Mesenchymal stem cell (in vitro differentiated cells and primary cell): ENCODE data around the gene TBC1D14.
A peak's percentile ranks its signal among the peaks of the same experiment; 100 is the strongest.

Source experiments
- DNase-seq: peaks from one replicate; pipeline ENCODE4 v3.0.0-alpha.2; 2013
- H2AFZ ChIP-seq: one replicate; pipeline ENCODE4 v1.6.1; 2013; ENCODE audit warnings: low read depth, mild to moderate bottlenecking, control low read depth, inconsistent platforms, low read length, moderate library complexity
- H2AK5ac ChIP-seq: 2 replicates; pipeline ENCODE4 v1.6.1; 2013; ENCODE audit warnings: low read length, moderate library complexity, mild to moderate bottlenecking, inconsistent platforms; ENCODE audit not compliant: severe bottlenecking
- H2BK120ac ChIP-seq: one replicate; pipeline ENCODE4 v1.6.1; 2013; ENCODE audit warnings: low read depth, mild to moderate bottlenecking, inconsistent platforms, low read length, moderate library complexity
- H2BK12ac ChIP-seq, 2 experiments: one replicate each; pipeline ENCODE4 v1.6.1; 2013; ENCODE audit warnings: inconsistent platforms in 2 of 2, low read length in 2 of 2, mild to moderate bottlenecking in 2 of 2, moderate library complexity in 2 of 2, control low read depth in 1 of 2
- H2BK15ac ChIP-seq: one replicate; pipeline ENCODE4 v1.6.1; 2013; ENCODE audit warnings: mild to moderate bottlenecking, low read depth, inconsistent platforms; ENCODE audit not compliant: poor library complexity, severe bottlenecking
- H2BK5ac ChIP-seq: 2 replicates; pipeline ENCODE4 v1.6.1; 2013; ENCODE audit warnings: low read depth, mild to moderate bottlenecking, low read length, control low read depth, inconsistent platforms; ENCODE audit not compliant: poor library complexity, severe bottlenecking
- H3K14ac ChIP-seq, 2 experiments: one replicate each; pipeline ENCODE4 v1.6.1; 2013; ENCODE audit warnings: inconsistent platforms in 2 of 2, low read length in 2 of 2, control low read depth in 1 of 2, mild to moderate bottlenecking in 1 of 2, moderate library complexity in 1 of 2
- H3K18ac ChIP-seq, 2 experiments: one replicate each; pipeline ENCODE4 v1.6.1; 2013; ENCODE audit warnings: inconsistent platforms in 2 of 2, low read length in 2 of 2, control low read depth in 1 of 2, low read depth in 1 of 2, mild to moderate bottlenecking in 1 of 2
- H3K23ac ChIP-seq, 2 experiments: one replicate each; pipeline ENCODE4 v1.6.1; 2013; ENCODE audit warnings: inconsistent platforms in 2 of 2, low read length in 2 of 2, mild to moderate bottlenecking in 2 of 2, moderate library complexity in 2 of 2, control low read depth in 1 of 2
- H3K27ac ChIP-seq: 2 replicates; pipeline ENCODE4 v1.5.1; 2013; ENCODE audit warnings: mild to moderate bottlenecking, moderate library complexity, low read length, control low read depth, inconsistent platforms; ENCODE audit not compliant: poor library complexity, severe bottlenecking
- H3K27me3 ChIP-seq, 2 experiments: 2 replicates each; pipeline versions ENCODE4 v1.6.1 to v1.7.0; 2013; ENCODE audit warnings: low read length in 2 of 2, mild to moderate bottlenecking in 2 of 2, moderate library complexity in 2 of 2, control low read depth in 1 of 2, inconsistent platforms in 1 of 2; ENCODE audit not compliant: control insufficient read depth in 1 of 2, insufficient read depth in 1 of 2
- H3K36me3 ChIP-seq, 2 experiments: 2 replicates each; pipeline versions ENCODE4 v1.6.1 to v1.7.0; 2013; ENCODE audit warnings: low read length in 2 of 2, control low read depth in 1 of 2, inconsistent platforms in 1 of 2, low read depth in 1 of 2, mild to moderate bottlenecking in 1 of 2; ENCODE audit not compliant: insufficient read depth in 2 of 2, control insufficient read depth in 1 of 2
- H3K4ac ChIP-seq, 2 experiments: one replicate each; pipeline ENCODE4 v1.6.1; 2013; ENCODE audit warnings: inconsistent platforms in 2 of 2, low read length in 2 of 2, mild to moderate bottlenecking in 2 of 2, moderate library complexity in 2 of 2, control low read depth in 1 of 2, low read depth in 1 of 2
- H3K4me1 ChIP-seq: 2 replicates; pipeline ENCODE4 v1.6.1; 2013; ENCODE audit warnings: low read depth, low read length, control low read depth; ENCODE audit not compliant: control insufficient read depth, insufficient read depth
- H3K4me2 ChIP-seq: 2 replicates; pipeline ENCODE4 v1.6.1; 2013; ENCODE audit warnings: low read length, mild to moderate bottlenecking, inconsistent platforms; ENCODE audit not compliant: poor library complexity, severe bottlenecking
- H3K4me3 ChIP-seq, 2 experiments: 2 replicates each; pipeline versions ENCODE4 v1.5.1 to v1.7.0; 2013; ENCODE audit warnings: low read length in 2 of 2, mild to moderate bottlenecking in 2 of 2, control low read depth in 1 of 2, low read depth in 1 of 2; ENCODE audit not compliant: insufficient read depth in 1 of 2
- H3K79me1 ChIP-seq: replicated peaks from 2 replicates; pipeline ENCODE4 v1.6.1; 2013; ENCODE audit warnings: mild to moderate bottlenecking, control low read depth, low read length, inconsistent platforms; ENCODE audit not compliant: poor library complexity, severe bottlenecking
- H3K9ac ChIP-seq: 2 replicates; pipeline ENCODE4 v1.7.0; 2013; ENCODE audit warnings: mild to moderate bottlenecking, low read length, moderate library complexity
- H3K9me3 ChIP-seq: 2 replicates; pipeline ENCODE4 v1.7.0; 2013; ENCODE audit warnings: mild to moderate bottlenecking, low read length; ENCODE audit not compliant: control insufficient read depth
- H4K8ac ChIP-seq: one replicate; pipeline ENCODE4 v1.6.1; 2013; ENCODE audit warnings: inconsistent platforms, mild to moderate bottlenecking, low read length, moderate library complexity
- H4K91ac ChIP-seq: one replicate; pipeline ENCODE4 v1.6.1; 2013; ENCODE audit warnings: mild to moderate bottlenecking, low read length, inconsistent platforms
- WGBS: methylation state at CpG from one replicate; pipeline ENCODE4 v1.1.7; 2013; ENCODE audit warnings: mixed read lengths; 5-methylcytosine and 5-hydroxymethylcytosine counted together

Gene TBC1D14

DNA sequence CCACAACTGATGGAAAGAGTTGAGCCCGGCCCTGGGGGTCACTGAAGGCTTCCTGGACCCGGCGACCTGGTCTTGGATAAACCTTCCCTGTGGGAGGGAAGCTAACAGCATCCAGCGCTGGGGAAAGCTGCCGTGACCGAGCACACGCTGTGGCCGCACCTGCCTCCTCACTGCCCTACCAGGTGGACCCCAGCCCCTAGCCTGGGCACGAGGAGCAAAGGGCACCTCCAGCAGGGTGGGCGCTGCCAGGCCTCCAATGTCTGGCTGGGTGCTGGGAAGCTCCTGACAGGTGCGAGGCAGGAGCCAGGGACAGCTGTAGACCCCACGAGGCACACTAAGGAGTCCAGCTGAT lies 141.5 kb downstream of the TBC1D14 start:
- H2BK120ac ChIP-seq: no peak overlapping the region
- H2AFZ ChIP-seq: no peak overlapping the region
- H3K14ac ChIP-seq: no peak overlapping the region
- no peak overlapping the region for H4K8ac ChIP-seq
- H2AK5ac ChIP-seq: no peak overlapping the region
- no peak overlapping the region for H3K4ac ChIP-seq
- no peak overlapping the region for H3K4me3 ChIP-seq
- no peaks in the 10 kb centered on the region for H3K9me3 ChIP-seq
- no peak overlapping the region for H3K23ac ChIP-seq
- H3K36me3 ChIP-seq: peaks cover 26 to 73% of the 10 kb centered on the region in 2 experiments
- 93% methylated on average over 12 of the region's 12 CpGs for WGBS
- H3K79me1 ChIP-seq: peaks cover 63% of the 10 kb centered on the region
- no peak for DNase-seq
- H3K9ac ChIP-seq: no peak overlapping the region
- H2BK5ac ChIP-seq: no peak overlapping the region
- no peak overlapping the region for H3K18ac ChIP-seq
- no peak overlapping the region for H3K27ac ChIP-seq
- no peak overlapping the region for H2BK12ac ChIP-seq
- H3K27me3 ChIP-seq: no peaks in the 10 kb centered on the region
- H4K91ac ChIP-seq: no peak overlapping the region
- peaks cover 35% of the 10 kb centered on the region for H3K4me1 ChIP-seq
- H3K4me2 ChIP-seq: no peak overlapping the region
- no peak overlapping the region for H2BK15ac ChIP-seq

- Histone ChIP-seq H4K8ac (no peak overlapping the region), H3K4ac (no peak overlapping the region), H2AFZ (no peak overlapping the region), H3K9ac (no peak overlapping the region), H3K23ac (no peak overlapping the region), H2BK15ac (no peak overlapping the region), H3K4me1 (peaks cover 27% of the 10 kb centered on the region), H3K79me1 (peaks cover 65% of the 10 kb centered on the region), H3K9me3 (no peaks in the 10 kb centered on the region), H3K27ac (no peak overlapping the region), H2BK120ac (no peak overlapping the region), H3K4me2 (no peak overlapping the region), H4K91ac (no peak overlapping the region), H2AK5ac (no peak overlapping the region), H2BK5ac (no peak overlapping the region), H3K18ac (no peak overlapping the region), H2BK12ac (no peak overlapping the region), H3K14ac (no peak overlapping the region), H3K27me3 (no peaks in the 10 kb centered on the region), H3K4me3 (no peak overlapping the region), H3K36me3 (peaks cover 33 to 75% of the 10 kb centered on the region in 2 experiments)
- no peak for DNase-seq
- 95% methylated on average over 14 of the region's 14 CpGs for WGBS
Measured at GRCh38 chr4:7051905-7052304, 142.3 kb downstream of the TBC1D14 start.

- Histone ChIP-seq H3K79me1 (peaks cover 65% of the 10 kb centered on the region), H3K14ac (no peak overlapping the region), H2AFZ (no peak overlapping the region), H3K18ac (no peak overlapping the region), H3K4ac (no peak overlapping the region), H3K9me3 (no peaks in the 10 kb centered on the region), H3K9ac (peak overlapping the region; percentile 45), H3K23ac (no peak overlapping the region), H2BK12ac (peak overlapping the region in 1 of 2 experiments; percentile 49), H2AK5ac (no peak overlapping the region), H3K36me3 (peaks cover 35 to 71% of the 10 kb centered on the region in 2 experiments), H2BK5ac (no peak overlapping the region), H2BK15ac (no peak overlapping the region), H4K8ac (no peak overlapping the region), H3K27ac (no peak overlapping the region), H3K4me2 (no peak overlapping the region), H2BK120ac (no peak overlapping the region), H3K4me1 (peaks cover 25% of the 10 kb centered on the region), H3K4me3 (no peak overlapping the region), H4K91ac (no peak overlapping the region), H3K27me3 (no peaks in the 10 kb centered on the region)
- 94% methylated on average over 14 of the region's 14 CpGs for WGBS
- DNase-seq: no peak
Measured at GRCh38 chr4:7052313-7052712, 142.7 kb downstream of the TBC1D14 start.

DNA sequence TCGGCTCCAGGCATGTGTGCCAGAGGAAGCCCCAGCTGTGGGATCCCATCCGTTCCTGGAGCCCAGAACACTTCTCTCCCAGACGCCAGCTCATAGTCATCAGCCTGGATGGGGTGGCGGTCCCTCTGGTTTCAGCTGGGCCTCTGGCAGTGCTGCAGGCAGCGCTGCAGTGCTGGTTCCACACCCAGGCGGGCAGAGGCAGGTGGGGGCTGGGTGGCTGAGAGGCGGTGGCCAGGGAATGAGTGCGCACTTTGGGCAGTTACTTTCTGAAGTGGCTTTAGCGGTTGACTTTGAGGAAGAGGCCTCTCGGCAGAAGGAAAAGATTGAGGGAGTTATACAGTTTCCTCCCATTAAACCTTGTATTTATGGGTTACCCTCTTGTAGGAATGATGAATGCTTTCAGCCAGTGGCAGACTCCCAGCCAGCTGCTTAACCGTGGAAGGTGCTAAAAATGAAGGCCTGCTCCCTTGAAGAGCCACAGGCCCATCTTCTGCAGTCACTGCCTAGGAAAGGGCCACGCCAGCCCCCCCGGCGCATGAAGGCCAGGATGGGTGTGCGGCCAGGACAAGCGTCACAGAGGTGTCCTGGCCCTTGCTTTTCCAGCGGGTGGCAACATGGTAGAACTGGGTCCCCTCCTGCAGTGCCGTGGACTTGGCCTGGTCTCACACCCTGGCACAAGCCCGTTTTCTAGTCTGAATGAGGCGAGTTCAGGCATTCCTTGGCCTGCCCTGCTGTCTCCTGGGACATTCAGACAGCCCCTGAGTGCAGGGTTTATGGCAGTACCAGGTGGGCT lies 143.5 kb downstream of the TBC1D14 start:
- Histone ChIP-seq H3K14ac (no peak overlapping the region), H2BK5ac (no peak overlapping the region), H3K4me3 (no peak overlapping the region), H3K4me1 (peaks cover 20% of the 10 kb centered on the region), H2BK15ac (peak overlapping the region; percentile 44), H2BK12ac (no peak overlapping the region), H2AK5ac (no peak overlapping the region), H3K27ac (no peak overlapping the region), H2BK120ac (no peak overlapping the region), H3K36me3 (peaks cover 39 to 66% of the 10 kb centered on the region in 2 experiments), H3K27me3 (no peaks in the 10 kb centered on the region), H3K4me2 (no peak overlapping the region), H3K4ac (no peak overlapping the region), H3K79me1 (peaks cover 60% of the 10 kb centered on the region), H3K9ac (peak overlapping the region; percentile 45), H4K91ac (peak overlapping the region; percentile 18), H3K23ac (no peak overlapping the region), H3K9me3 (no peaks in the 10 kb centered on the region), H2AFZ (no peak overlapping the region), H4K8ac (peak overlapping the region; percentile 30), H3K18ac (no peak overlapping the region)
- DNase-seq: peak; percentile 32
- WGBS: 87% methylated on average over 18 of the region's 20 CpGs
